Measurements from ENCODE around the gene FRY.

Gene FRY

DNA sequence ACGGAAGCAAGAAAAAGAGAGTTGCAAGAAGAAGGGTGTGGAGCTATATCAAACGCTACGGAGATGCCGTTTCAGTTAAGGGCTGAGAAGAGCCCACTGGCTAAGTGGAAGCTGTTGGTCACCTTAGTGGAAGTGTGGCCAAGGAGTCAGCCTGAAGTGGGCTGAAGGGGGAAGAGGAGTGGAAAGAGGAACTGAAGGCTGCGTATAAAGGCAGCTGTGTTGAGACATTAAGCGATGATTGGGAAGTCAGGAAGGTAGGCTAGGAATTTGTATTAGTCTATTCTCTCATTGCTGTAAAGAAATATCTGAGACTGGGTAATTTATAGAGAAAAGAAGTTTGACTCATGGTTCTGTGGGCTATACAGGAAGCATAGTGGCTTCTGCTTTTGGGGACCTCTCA is 14.1 kb upstream of the FRY start:
- no peak overlapping the region for H3K4me3 ChIP-seq (ENCODE audit: low read length)
- TF ChIP-seq, protein P1, sequence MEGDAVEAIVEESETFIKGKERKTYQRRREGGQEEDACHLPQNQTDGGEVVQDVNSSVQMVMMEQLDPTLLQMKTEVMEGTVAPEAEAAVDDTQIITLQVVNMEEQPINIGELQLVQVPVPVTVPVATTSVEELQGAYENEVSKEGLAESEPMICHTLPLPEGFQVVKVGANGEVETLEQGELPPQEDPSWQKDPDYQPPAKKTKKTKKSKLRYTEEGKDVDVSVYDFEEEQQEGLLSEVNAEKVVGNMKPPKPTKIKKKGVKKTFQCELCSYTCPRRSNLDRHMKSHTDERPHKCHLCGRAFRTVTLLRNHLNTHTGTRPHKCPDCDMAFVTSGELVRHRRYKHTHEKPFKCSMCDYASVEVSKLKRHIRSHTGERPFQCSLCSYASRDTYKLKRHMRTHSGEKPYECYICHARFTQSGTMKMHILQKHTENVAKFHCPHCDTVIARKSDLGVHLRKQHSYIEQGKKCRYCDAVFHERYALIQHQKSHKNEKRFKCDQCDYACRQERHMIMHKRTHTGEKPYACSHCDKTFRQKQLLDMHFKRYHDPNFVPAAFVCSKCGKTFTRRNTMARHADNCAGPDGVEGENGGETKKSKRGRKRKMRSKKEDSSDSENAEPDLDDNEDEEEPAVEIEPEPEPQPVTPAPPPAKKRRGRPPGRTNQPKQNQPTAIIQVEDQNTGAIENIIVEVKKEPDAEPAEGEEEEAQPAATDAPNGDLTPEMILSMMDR (conservative IDR thresholded peaks at IDR 0.05; ENCODE audit: low read length) = no peak
- no peak for DNase-seq (ENCODE audit: low read depth)

DNA sequence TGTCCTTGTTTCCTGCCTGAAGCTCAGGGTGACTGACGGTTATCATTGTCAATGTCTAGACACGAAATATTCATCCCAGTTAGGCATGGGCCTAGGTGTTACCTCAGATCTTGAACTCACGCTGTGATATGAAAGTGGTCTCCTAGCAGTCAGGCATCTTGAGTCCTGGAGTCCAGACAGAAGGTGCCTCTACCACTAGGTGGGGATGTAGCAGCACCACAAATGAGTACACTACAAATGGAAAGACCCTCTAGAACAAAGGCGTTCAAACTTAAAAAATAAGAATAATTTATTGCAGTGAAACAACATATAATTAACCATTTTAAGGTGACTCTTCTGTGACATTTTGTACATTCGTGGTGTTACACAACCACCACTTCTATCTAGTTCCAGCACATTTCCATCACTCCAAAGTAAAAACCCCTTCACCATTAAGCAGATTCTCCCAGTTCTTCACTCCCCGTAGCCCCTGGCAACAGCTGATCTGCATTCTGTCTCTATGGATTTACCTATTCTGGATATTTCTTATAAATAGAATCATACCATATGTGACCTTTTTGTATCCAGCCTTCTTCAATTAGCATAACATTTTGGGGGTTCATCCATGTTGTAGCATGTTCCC is 11.9 kb upstream of the FRY start:
- TF ChIP-seq, protein P1 (conservative IDR thresholded peaks at IDR 0.05; ENCODE audit: low read length) = peak; percentile 87
- H3K4me3 ChIP-seq (ENCODE audit: low read length) = no peak overlapping the region
- DNase-seq (ENCODE audit: low read depth) = peak; percentile 61

DNA sequence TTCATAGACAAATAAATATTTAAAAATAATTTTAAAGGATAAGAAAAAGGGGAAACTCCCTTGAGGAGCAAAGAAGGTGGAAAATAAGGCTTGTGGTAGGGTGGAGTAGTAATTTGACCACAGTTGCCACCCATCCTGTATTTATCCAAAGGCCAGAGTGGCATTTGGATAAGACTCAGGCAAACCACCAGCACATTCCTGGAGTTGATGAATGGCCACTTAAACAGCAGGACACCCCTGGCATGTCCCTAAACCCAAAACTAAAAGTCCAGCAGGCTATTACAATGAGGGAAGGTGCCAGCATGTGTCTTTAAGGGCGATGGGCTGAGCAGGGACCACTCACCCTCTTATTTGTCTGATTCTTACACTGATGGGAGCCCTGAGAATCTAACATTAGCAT is 9.8 kb upstream of the FRY start:
- TF ChIP-seq, protein P1 (conservative IDR thresholded peaks at IDR 0.05; ENCODE audit: low read length) = no peak
- peak; percentile 22 for DNase-seq (ENCODE audit: low read depth)
- no peak overlapping the region for H3K4me3 ChIP-seq (ENCODE audit: low read length)

DNA sequence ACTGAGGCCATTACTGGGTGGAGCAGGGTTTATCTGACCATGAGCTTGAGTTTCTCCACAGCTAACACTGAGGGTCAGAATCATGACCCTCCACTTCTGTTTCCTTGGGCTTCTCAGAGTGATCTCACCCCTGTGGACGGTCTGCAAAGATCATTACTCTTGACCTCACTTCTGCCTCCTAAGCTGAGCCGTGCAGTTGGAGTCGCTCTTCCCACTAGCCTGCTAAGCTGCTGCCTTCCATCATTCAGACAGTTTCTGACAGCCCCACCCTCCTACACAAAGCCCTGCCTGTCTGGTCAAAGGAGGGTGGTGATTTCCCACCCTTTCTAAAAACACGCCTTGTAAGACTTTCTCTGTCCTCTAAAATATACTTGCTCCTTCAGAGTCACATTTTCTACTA is 9.3 kb upstream of the FRY start:
- H3K4me3 ChIP-seq (ENCODE audit: low read length) = no peak overlapping the region
- TF ChIP-seq, protein P1 (conservative IDR thresholded peaks at IDR 0.05; ENCODE audit: low read length) = no peak
- DNase-seq (ENCODE audit: low read depth) = no peak

DNA sequence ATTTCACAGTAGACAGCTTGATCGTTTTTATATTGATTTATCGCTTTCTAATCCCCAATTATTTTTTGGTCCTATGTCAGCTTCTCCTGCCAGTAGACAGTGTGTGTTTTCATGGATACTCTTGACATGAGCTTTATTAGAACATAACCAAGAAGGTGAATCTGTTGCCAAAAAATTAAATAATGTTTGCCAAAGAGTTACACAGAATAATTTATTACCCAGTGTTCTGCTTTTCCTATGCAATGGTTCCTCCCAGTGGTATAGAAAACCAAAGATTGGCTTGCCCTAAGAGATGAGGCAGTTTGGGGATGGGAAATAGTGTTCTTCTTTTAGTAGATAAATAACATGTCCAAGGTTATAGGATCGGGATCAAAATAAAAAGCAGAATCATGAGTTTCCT is 8.5 kb upstream of the FRY start:
- no peak overlapping the region for H3K4me3 ChIP-seq (ENCODE audit: low read length)
- no peak for DNase-seq (ENCODE audit: low read depth)
- TF ChIP-seq, protein P1 (conservative IDR thresholded peaks at IDR 0.05; ENCODE audit: low read length) = no peak

DNA sequence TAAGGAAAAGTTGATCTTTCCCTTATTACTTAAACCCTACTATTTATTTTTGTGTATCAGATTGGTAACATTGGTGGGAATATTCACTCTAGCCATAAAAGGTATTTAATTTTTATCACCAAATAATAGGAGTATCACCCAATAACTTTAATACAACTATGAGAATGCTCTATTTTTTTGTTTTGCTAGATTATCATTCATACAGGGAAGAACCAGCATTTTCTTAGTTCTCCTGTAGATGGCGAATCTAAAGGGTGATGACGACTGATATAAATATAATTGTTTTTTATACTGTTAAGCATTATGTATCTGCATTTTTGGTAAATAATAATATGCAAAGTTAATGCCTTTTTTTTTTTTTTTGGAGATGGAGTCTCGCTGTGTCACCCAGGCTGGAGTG is 7.9 kb upstream of the FRY start:
- DNase-seq (ENCODE audit: low read depth) = no peak

DNA sequence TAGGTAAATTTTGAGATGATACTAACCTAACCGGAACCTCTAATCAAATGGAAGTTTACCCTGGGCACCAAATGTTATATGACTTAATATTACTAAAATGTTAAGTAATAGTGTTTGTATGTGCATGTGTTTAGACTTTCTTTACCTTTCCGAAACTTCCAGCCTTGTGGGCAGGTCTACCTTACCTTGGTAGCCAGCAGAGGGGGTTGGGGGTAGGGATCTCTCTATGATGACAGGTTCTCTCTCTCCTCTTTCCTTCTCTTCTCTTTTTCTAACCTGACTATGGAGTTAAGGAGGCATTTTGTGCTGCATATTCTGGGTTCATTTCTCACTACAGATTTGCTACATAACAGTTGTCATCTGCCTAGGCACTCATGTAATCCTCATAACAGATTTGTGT is 6.8 kb upstream of the FRY start:
- TF ChIP-seq, protein P1 (conservative IDR thresholded peaks at IDR 0.05; ENCODE audit: low read length) = no peak
- no peak overlapping the region for H3K4me3 ChIP-seq (ENCODE audit: low read length)
- DNase-seq (ENCODE audit: low read depth) = no peak

More for the DNA sequence above, 7.9 kb upstream of the FRY start:
- TF ChIP-seq, protein P1 (conservative IDR thresholded peaks at IDR 0.05; ENCODE audit: low read length) = peak; percentile 39; the same call in 1 of the 2 replicates
- no peak overlapping the region for H3K4me3 ChIP-seq (ENCODE audit: low read length)
